HepG2 (cell line): ENCODE data around the gene IPMK. TPM values are rescaled to one million over a fixed set of nuclear protein-coding genes. Genes with fewer than 3 reads are reported as not detected.

Source experiments
- ARID2 ChIP-seq: sonication (generic); formaldehyde crosslinking; IDR thresholded peaks from 2 replicates; pipeline ENCODE4 v1.8.1; 2022; ENCODE audit warnings: mild to moderate bottlenecking, missing genetic modification reagents, borderline replicate concordance
- FLYWCH1 ChIP-seq: sonication (generic); formaldehyde crosslinking; IDR thresholded peaks from 2 replicates; pipeline ENCODE4 v1.8.1; 2023; ENCODE audit warnings: mild to moderate bottlenecking, missing genetic modification reagents
- FOXO1 ChIP-seq: sonication (generic); formaldehyde crosslinking; IDR thresholded peaks from 2 replicates; pipeline ENCODE4 v1.4.0; 2020; ENCODE audit warnings: missing genetic modification reagents
- GATA4 ChIP-seq: sonication (generic); IDR thresholded peaks from 2 replicates; pipeline ENCODE4 v1.6.1; 2016; ENCODE audit warnings: antibody characterized with exemption, low read depth, borderline replicate concordance
- KDM5A ChIP-seq: fragments of 200-600 bp; sonication (generic); IDR thresholded peaks from 2 replicates; pipeline ENCODE4 v1.7.0; 2018; ENCODE audit warnings: antibody characterized with exemption, mild to moderate bottlenecking, low read length, borderline replicate concordance
- MED13 ChIP-seq: sonication (generic); formaldehyde crosslinking; IDR thresholded peaks from 2 replicates; pipeline ENCODE4 v1.5.0; 2020; ENCODE audit warnings: missing genetic modification reagents
- POGZ ChIP-seq: sonication (generic); formaldehyde crosslinking; IDR thresholded peaks from 2 replicates; pipeline ENCODE4 v1.4.0; 2020; ENCODE audit warnings: mild to moderate bottlenecking, missing genetic modification reagents
- SKI ChIP-seq: fragments of 450-650 bp; IDR thresholded peaks from one replicate; pipeline ENCODE4 v1.6.1; 2018; ENCODE audit warnings: mild to moderate bottlenecking; ENCODE audit not compliant: partially characterized antibody
- SNAI1 ChIP-seq: sonication (generic); formaldehyde crosslinking; IDR thresholded peaks from 2 replicates; pipeline ENCODE4 v1.5.0; 2020; ENCODE audit warnings: mild to moderate bottlenecking, missing genetic modification reagents, borderline replicate concordance
- ZMYM3 ChIP-seq: sonication (generic); formaldehyde crosslinking; IDR thresholded peaks from 2 replicates; pipeline ENCODE4 v1.5.1; 2020; ENCODE audit warnings: mild to moderate bottlenecking, missing genetic modification reagents
- ZNF883 ChIP-seq: sonication (generic); formaldehyde crosslinking; IDR thresholded peaks from 2 replicates; pipeline ENCODE4 v1.5.1; 2020; ENCODE audit warnings: mild to moderate bottlenecking, missing genetic modification reagents; ENCODE audit errors: not compliant biosample characterization
- polyA plus RNA-seq, 8 experiments: library from polyadenylated mRNA; depleted of rRNA in 3 of 8; stranded (reverse) in 7 of 8; unstranded in 1 of 8; fragments of >200 nt; fragmentation: Illumina TruSeq in 4 of 8; extraction: Trizol in 4 of 8; gene quantifications; 2 replicates each; pipeline versions ENCODE4 v1.2.1 to v1.2.3, GENCODE V29; 2011 to 2016; ENCODE audit warnings: low read depth in 4 of 8, missing spikeins in 1 of 8, mixed read lengths in 1 of 8; ENCODE audit not compliant: insufficient read depth in 1 of 8
- total RNA-seq, 5 experiments: library from RNA; depleted of rRNA; stranded (reverse); fragments of >200 nt; fragmentation: Illumina TruSeq; extraction: Trizol; gene quantifications; 2 replicates each; pipeline ENCODE4 v1.2.3, GENCODE V29; 2016; ENCODE audit warnings: low read depth in 1 of 5
- TF ChIP-seq, protein P1 (sequence below): sonication (generic); formaldehyde crosslinking; IDR thresholded peaks from 2 replicates; pipeline ENCODE4 v1.5.0; 2020; ENCODE audit warnings: missing genetic modification reagents, mild to moderate bottlenecking, borderline replicate concordance
- TF ChIP-seq, protein P2 (sequence below): sonication (generic); formaldehyde crosslinking; IDR thresholded peaks from 2 replicates; pipeline ENCODE4 v1.4.0; 2020; ENCODE audit warnings: missing genetic modification reagents
- TF ChIP-seq, protein P3 (sequence below): IDR thresholded peaks from 2 replicates; pipeline ENCODE4 v1.6.1; 2018; ENCODE audit warnings: missing genetic modification reagents, mild to moderate bottlenecking, missing compliant biosample characterization
- TF ChIP-seq, protein P4 (sequence below): sonication (generic); formaldehyde crosslinking; IDR thresholded peaks from 2 replicates; pipeline ENCODE4 v1.5.0; 2020; ENCODE audit warnings: missing genetic modification reagents
- TF ChIP-seq, protein P5 (sequence below): sonication (generic); formaldehyde crosslinking; IDR thresholded peaks from 2 replicates; pipeline ENCODE4 v1.5.0; 2020; ENCODE audit warnings: mild to moderate bottlenecking, missing genetic modification reagents
- TF ChIP-seq, protein P6 (sequence below): sonication (generic); formaldehyde crosslinking; conservative IDR thresholded peaks from 2 replicates; pipeline ENCODE4 v1.8.1; 2023; ENCODE audit warnings: missing genetic modification reagents

The IPMK gene
- total and polyA plus RNA-seq, 2 of the 13 experiments (the other 11 are each of a cell fraction or from before 2014, with no cell fraction given) = 2.7 to 3.9 TPM

DNA sequence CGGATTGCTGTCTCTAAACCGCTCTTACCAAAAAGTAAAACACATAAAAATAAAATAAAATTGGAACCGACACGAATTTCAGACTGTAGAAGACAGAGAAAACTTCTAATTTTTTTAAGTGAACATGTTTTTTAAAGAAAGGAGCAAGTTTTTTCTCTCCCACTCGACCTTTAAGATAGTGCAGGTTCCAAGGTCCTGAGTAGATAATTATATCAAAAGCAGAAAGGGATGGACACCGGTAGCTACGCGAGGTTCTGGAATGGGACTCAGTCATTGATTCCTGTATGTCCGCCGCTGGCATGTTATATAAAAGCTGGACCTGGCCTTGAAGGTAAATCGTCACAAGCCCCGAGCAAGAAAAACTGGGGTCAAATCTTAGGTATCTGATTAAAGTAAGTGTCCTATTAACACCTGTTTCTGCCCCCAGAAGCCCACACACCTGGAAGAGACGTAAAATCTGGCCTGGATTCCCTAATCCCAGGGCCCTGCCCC lies 806 bp upstream of the IPMK start (continued):
- TF ChIP-seq, protein P1, sequence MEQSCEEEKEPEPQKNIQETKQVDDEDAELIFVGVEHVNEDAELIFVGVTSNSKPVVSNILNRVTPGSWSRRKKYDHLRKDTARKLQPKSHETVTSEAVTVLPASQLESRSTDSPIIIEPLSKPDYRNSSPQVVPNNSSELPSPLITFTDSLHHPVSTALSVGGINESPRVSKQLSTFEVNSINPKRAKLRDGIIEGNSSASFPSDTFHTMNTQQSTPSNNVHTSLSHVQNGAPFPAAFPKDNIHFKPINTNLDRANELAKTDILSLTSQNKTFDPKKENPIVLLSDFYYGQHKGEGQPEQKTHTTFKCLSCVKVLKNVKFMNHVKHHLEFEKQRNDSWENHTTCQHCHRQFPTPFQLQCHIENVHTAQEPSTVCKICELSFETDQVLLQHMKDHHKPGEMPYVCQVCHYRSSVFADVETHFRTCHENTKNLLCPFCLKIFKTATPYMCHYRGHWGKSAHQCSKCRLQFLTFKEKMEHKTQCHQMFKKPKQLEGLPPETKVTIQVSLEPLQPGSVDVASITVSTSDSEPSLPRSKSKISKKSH = no peak
- TF ChIP-seq GATA4 (no peak), ZNF883 (CRISPR knock-in tag) (no peak), FOXO1 (CRISPR knock-in tag) (no peak), SKI (no peak), FLYWCH1 (no peak), POGZ (no peak), SNAI1 (CRISPR knock-in tag) (peak; percentile 12), MED13 (CRISPR knock-in tag) (peak; percentile 26; the same call in 1 of the 2 replicates), KDM5A (peak; percentile 63; the same call in 1 of the 2 replicates), ARID2 (CRISPR knock-in tag) (no peak), ZMYM3 (no peak)
- TF ChIP-seq, protein P2, sequence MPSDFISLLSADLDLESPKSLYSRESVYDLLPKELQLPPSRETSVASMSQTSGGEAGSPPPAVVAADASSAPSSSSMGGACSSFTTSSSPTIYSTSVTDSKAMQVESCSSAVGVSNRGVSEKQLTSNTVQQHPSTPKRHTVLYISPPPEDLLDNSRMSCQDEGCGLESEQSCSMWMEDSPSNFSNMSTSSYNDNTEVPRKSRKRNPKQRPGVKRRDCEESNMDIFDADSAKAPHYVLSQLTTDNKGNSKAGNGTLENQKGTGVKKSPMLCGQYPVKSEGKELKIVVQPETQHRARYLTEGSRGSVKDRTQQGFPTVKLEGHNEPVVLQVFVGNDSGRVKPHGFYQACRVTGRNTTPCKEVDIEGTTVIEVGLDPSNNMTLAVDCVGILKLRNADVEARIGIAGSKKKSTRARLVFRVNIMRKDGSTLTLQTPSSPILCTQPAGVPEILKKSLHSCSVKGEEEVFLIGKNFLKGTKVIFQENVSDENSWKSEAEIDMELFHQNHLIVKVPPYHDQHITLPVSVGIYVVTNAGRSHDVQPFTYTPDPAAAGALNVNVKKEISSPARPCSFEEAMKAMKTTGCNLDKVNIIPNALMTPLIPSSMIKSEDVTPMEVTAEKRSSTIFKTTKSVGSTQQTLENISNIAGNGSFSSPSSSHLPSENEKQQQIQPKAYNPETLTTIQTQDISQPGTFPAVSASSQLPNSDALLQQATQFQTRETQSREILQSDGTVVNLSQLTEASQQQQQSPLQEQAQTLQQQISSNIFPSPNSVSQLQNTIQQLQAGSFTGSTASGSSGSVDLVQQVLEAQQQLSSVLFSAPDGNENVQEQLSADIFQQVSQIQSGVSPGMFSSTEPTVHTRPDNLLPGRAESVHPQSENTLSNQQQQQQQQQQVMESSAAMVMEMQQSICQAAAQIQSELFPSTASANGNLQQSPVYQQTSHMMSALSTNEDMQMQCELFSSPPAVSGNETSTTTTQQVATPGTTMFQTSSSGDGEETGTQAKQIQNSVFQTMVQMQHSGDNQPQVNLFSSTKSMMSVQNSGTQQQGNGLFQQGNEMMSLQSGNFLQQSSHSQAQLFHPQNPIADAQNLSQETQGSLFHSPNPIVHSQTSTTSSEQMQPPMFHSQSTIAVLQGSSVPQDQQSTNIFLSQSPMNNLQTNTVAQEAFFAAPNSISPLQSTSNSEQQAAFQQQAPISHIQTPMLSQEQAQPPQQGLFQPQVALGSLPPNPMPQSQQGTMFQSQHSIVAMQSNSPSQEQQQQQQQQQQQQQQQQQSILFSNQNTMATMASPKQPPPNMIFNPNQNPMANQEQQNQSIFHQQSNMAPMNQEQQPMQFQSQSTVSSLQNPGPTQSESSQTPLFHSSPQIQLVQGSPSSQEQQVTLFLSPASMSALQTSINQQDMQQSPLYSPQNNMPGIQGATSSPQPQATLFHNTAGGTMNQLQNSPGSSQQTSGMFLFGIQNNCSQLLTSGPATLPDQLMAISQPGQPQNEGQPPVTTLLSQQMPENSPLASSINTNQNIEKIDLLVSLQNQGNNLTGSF = no peak
- TF ChIP-seq, protein P3, sequence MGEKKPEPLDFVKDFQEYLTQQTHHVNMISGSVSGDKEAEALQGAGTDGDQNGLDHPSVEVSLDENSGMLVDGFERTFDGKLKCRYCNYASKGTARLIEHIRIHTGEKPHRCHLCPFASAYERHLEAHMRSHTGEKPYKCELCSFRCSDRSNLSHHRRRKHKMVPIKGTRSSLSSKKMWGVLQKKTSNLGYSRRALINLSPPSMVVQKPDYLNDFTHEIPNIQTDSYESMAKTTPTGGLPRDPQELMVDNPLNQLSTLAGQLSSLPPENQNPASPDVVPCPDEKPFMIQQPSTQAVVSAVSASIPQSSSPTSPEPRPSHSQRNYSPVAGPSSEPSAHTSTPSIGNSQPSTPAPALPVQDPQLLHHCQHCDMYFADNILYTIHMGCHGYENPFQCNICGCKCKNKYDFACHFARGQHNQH (CRISPR knock-in tag) = no peak
- TF ChIP-seq, protein P4, sequence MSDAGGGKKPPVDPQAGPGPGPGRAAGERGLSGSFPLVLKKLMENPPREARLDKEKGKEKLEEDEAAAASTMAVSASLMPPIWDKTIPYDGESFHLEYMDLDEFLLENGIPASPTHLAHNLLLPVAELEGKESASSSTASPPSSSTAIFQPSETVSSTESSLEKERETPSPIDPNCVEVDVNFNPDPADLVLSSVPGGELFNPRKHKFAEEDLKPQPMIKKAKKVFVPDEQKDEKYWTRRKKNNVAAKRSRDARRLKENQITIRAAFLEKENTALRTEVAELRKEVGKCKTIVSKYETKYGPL (CRISPR knock-in tag) = no peak; the same call in 1 of the 2 replicates
- TF ChIP-seq, protein P5, sequence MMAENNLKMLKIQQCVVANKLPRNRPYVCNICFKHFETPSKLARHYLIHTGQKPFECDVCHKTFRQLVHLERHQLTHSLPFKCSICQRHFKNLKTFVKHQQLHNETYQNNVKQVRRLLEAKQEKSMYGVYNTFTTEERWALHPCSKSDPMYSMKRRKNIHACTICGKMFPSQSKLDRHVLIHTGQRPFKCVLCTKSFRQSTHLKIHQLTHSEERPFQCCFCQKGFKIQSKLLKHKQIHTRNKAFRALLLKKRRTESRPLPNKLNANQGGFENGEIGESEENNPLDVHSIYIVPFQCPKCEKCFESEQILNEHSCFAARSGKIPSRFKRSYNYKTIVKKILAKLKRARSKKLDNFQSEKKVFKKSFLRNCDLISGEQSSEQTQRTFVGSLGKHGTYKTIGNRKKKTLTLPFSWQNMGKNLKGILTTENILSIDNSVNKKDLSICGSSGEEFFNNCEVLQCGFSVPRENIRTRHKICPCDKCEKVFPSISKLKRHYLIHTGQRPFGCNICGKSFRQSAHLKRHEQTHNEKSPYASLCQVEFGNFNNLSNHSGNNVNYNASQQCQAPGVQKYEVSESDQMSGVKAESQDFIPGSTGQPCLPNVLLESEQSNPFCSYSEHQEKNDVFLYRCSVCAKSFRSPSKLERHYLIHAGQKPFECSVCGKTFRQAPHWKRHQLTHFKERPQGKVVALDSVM = no peak
- TF ChIP-seq, protein P6, sequence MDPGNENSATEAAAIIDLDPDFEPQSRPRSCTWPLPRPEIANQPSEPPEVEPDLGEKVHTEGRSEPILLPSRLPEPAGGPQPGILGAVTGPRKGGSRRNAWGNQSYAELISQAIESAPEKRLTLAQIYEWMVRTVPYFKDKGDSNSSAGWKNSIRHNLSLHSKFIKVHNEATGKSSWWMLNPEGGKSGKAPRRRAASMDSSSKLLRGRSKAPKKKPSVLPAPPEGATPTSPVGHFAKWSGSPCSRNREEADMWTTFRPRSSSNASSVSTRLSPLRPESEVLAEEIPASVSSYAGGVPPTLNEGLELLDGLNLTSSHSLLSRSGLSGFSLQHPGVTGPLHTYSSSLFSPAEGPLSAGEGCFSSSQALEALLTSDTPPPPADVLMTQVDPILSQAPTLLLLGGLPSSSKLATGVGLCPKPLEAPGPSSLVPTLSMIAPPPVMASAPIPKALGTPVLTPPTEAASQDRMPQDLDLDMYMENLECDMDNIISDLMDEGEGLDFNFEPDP (CRISPR knock-in tag) = 0 out of 2 replicates have a peak, but pooled peaks have one; percentile 30
